GM03348 (cell line): ENCODE results near the gene CMTR1.

ENCODE experiments used
- DNase-seq: peaks from one replicate; pipeline ENCODE4 v3.0.0; 2012; ENCODE audit warnings: low spot score

Gene CMTR1

GRCh38 chr6:37514321-37514771 is 81.3 kb downstream of the CMTR1 start:
- no peak for DNase-seq

- no peak for DNase-seq
Measured at GRCh38 chr6:37514837-37515236, 81.8 kb downstream of the CMTR1 start.

- DNase-seq = no peak
Measured at GRCh38 chr6:37515712-37516075, 82.7 kb downstream of the CMTR1 start.

DNA sequence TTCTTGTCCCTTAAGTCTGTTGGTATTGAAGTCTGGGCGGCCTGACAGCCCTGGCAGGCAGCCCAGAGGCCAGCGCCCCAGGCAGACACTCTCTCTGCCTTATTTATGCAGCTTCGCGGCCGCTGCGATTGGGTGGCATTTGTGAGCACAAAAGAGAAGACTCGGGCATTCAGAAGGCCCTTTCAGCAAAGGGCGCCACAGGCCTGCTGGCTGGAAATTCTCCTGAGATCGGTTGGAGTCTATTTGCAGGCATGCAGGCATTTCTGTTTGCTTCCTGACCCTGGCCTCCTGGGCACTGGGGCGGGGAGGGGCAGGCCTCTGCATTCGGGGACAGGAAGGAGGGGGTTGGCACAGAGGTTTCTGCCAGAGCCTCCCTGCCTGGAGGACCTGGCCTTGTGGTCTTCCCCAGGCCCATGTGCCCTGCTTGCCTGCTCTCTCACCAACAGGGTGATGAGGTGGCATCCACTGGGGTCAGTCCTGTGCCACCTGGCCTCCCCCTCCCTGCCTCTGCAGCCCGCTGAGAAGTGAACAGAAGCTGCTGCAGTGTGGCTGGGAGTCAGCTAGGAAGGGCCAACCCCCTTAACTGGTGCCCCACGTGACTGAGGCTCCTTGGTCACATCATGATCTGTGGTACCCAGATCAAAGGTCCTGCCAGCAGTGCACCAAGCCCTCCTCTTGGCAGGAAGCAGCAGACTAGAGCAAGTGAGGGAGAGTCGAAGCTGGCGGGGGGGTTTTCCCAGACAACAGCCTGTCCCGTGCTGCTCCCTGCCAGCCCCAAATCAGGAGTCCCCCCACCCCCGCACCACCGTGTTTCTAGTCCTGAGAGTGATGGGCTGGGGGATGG is 83.3 kb downstream of the CMTR1 start:
- DNase-seq = no peak

DNA sequence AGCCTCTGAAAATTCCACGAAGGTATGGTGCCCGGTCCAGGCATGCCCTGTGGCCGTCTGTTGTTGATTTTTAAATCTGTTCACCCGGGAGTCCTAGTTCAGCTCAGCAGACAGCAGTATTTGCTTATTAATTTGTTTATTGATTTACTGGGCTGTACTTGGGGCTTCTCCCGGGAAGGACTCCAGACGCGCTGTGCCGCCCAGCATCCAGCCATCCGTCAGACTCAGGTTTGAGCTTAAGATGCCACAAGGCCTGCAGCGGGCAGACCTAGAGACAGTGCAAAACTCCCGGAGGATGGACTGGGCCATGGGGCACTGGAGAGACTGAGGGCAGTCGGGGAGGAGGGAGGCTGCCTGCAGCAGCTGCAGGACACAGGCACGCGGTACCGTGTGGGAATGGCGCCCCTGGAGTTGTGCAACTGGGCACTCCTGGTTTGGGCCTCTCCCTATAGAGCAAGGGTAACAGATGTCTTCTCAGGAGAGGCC is 83.9 kb downstream of the CMTR1 start:
- DNase-seq = no peak

DNA sequence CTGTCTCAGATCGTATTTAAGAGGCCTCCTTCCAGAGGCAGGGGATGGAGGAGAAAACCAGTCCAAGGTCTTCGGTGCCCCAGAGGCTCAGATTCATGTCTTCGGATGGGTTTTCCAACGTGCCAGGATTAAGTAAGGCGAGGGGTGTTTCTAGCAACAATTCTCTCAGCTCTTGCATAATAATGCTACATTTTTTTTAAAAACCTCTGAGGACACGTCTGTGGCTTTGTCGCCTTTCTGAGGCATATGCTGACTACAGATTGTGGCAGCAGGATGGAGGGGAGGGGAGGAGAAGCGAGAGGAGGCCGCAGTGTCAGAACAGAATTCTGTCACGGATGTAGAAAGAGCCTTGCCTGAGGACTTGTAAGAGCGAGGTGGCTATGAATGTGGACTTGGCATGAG is 84.4 kb downstream of the CMTR1 start:
- DNase-seq = no peak

GRCh38 chr6:37518116-37518515 is 85.1 kb downstream of the CMTR1 start:
- DNase-seq = no peak

GRCh38 chr6:37519461-37519860 is 86.4 kb downstream of the CMTR1 start:
- no peak for DNase-seq

GRCh38 chr6:37520926-37521325 is 87.9 kb downstream of the CMTR1 start:
- no peak for DNase-seq

DNA sequence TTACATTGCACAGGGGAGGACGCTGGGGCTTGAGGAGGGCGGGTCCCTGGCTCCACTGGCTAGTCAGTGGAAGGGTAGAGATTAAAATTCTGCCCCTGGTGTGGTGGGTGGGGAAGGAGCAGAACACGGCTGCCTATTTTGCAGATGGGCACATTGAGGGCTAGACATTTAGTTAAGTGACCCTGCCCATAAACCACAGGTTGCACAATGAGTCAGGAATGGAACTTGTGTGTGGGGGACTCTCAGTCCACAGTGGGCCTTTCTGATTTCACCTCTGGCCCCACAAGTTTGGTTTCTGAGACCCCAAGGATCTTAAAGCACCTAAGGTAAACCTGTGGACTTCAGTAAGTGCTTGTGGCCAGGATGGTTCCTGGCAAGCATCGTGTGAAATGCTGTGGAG is 88.7 kb downstream of the CMTR1 start:
- no peak for DNase-seq

DNA sequence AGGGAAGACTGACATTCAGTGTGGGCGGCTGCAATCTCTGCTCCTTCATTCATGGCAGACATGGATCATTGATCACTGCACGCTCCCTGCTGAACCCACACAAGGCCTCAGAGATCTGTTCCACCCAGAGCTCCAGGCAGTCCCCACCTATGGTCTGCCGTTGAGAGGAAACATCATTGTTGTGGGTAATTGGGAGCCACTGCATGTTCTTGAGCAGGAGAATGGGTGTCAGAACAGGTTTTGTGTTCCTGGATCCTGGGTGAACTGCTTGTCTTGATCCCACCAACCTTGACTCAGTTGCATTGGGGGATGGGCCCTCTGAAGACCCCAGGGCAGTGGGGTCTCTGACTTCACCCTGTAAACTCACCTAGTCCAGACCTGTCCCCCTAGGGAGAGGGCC is 89.8 kb downstream of the CMTR1 start:
- no peak for DNase-seq

DNA sequence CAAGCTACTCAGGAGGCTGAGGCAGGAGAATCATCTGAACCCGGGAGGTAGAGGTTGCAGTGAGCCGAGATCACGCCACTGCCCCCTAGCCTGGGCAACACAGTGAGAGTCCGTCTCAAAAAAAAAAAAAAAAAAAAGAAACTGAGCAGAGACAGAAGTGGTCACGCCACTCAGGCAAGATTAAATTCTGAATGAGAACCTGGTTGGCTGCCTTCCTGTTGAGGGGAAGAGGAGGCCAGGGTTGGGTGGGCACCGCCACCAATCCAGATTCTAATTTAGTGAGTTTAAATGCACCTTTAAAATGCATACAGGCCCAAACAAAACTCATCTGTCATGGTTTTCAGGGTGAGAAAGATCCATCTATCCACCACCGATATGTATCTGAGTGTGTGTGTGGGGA is 90.4 kb downstream of the CMTR1 start:
- DNase-seq = no peak

GRCh38 chr6:37524025-37524969 is 91.3 kb downstream of the CMTR1 start:
- DNase-seq = no peak

DNA sequence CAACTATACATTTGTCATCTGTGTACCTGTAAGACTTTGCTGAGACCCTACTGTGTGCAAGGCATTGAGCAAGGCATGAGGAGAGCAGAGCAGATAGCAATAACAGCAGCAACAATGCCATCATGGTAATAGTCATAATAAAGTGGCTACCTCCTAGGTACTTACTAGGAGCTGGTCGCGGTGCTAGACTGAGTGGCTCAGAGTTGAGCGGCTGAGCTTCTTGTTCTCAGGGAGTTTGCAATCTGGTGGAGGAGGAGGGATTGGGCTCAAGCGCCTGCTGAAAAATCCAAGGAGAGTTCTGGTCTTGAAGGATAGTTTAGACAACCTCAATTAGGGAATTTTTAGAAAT is 91.9 kb downstream of the CMTR1 start:
- no peak for DNase-seq

- peak; percentile 59 for DNase-seq
Measured at GRCh38 chr6:37525460-37526357, 92.7 kb downstream of the CMTR1 start.

GRCh38 chr6:37528541-37528940 is 95.5 kb downstream of the CMTR1 start:
- no peak for DNase-seq

GRCh38 chr6:37530297-37530696 is 97.3 kb downstream of the CMTR1 start:
- peak; percentile 29 for DNase-seq

DNA sequence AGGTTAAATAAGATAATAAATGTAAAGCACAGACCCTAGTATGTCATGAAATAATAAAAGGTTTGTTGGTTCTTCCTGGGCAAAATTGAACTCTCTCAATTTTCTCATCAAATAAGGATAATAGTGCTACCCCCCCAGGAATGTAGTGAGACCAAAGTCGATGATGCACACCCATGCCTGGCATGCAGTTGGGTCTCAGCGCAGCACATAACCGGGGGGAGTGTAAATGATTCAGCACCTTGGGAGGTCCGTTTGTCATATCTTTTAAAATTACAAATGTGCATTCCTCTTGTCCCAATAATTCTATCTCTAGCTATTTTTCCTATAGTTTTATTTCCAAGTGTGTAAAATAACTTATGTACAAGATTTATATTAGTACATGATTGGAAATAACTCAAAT is 98.0 kb downstream of the CMTR1 start:
- DNase-seq = peak; percentile 48
